ENCODE measurements around the gene DBI. TPM values are rescaled to one million over a fixed set of nuclear protein-coding genes. Genes with fewer than 3 reads are reported as not detected.
"Not testable (repeated sequence)": the region's sequence is repeated elsewhere in the genome, so short reads cannot be mapped to it uniquely, and the experiment has no call there.

DBI gene
- total RNA-seq, 2 experiments from 2014 or later, result 162 to 182 TPM

- no peaks in the 10 kb centered on the region for H3K27me3 Mint-ChIP-seq
- H3K4me1 Mint-ChIP-seq, result no peaks in the 10 kb centered on the region
- H3K9me3 Mint-ChIP-seq, result no peaks in the 10 kb centered on the region
- no peak overlapping the region for H3K27ac Mint-ChIP-seq
- H3K4me3 Mint-ChIP-seq, result no peak overlapping the region
- no peaks in the 10 kb centered on the region for H3K36me3 Mint-ChIP-seq
- no peak for DNase-seq
These were observed 17.5 kb upstream of the DBI start for GRCh38 chr2:119349289-119349688.

DNA sequence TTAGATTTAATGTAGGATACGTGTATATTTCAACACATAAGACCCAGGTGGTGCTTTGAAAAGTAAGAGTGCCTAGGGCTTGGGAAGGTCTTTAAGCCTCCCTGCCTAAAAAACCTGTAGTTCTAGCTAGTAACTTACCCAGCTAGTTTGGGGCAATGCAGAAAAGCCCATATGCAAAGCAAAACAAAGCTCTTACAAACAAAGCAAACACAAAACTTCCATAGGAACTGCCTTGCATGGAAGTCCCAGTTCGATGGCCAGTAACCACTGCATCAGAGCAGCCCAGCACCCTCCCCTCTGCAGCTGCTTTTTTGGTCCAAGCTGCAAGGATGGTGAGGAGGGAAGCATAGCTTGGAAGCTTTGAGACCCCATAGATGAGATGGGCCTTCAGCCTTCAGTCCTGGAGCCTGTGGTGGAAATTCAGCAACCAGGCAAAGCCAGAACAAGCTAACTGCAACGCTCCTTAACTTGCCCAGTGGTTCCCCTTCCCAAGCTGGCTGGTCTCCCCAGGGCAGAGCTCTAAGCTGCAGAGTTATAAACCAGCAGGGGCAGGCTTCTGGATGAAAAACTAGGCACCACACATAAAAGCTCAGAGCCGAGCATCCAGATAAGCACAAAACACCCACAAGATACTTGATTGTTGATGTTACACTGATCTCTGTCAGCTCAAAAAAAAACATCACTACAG is 16.3 kb upstream of the DBI start:
- Mint-ChIP-seq H3K27ac (no peak overlapping the region), H3K9me3 (no peaks in the 10 kb centered on the region), H3K27me3 (no peaks in the 10 kb centered on the region), H3K4me1 (peaks cover under 1% of the 10 kb centered on the region), H3K36me3 (peaks cover under 1% of the 10 kb centered on the region), H3K4me3 (no peak overlapping the region)
- DNase-seq, result no peak

GRCh38 chr2:119352357-119352756 is 14.4 kb upstream of the DBI start:
- Mint-ChIP-seq H3K4me3 (no peak overlapping the region), H3K4me1 (peaks cover 10% of the 10 kb centered on the region), H3K27me3 (no peaks in the 10 kb centered on the region), H3K36me3 (peaks cover 11% of the 10 kb centered on the region), H3K9me3 (peaks cover 2% of the 10 kb centered on the region), H3K27ac (no peak overlapping the region)
- DNase-seq, result no peak

DNA sequence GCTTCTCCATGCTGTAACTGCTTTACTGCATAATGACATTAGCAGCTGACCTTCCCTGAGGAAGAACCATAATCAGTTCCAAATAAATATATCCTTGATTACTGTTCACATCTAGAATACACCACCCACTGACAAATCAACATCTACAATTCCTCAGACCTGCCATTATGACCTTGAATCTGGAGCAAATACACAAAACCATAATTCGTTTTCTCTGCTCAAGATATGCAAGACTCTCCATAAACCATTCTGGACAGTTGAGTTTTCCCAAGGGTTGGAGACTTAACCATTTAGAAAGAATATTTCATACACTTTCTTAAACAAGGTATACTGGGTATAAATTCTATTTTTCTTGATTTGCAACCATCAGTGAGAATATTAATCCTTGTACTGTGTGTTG is 11.9 kb upstream of the DBI start:
- Mint-ChIP-seq H3K4me1 (peaks cover 13% of the 10 kb centered on the region), H3K27ac (no peak overlapping the region), H3K36me3 (peaks cover 11% of the 10 kb centered on the region), H3K9me3 (peaks cover 2% of the 10 kb centered on the region), H3K4me3 (no peak overlapping the region), H3K27me3 (no peaks in the 10 kb centered on the region)
- no peak for DNase-seq

GRCh38 chr2:119359774-119360173 is 7.0 kb upstream of the DBI start:
- DNase-seq, result no peak
- H3K36me3 Mint-ChIP-seq, result peaks cover 16% of the 10 kb centered on the region
- H3K27me3 Mint-ChIP-seq, result no peaks in the 10 kb centered on the region
- peaks cover 2% of the 10 kb centered on the region for H3K9me3 Mint-ChIP-seq
- no peak overlapping the region for H3K27ac Mint-ChIP-seq
- H3K4me3 Mint-ChIP-seq, result no peak overlapping the region
- H3K4me1 Mint-ChIP-seq, result peaks cover 21% of the 10 kb centered on the region

- Mint-ChIP-seq H3K9me3 (peaks cover 2% of the 10 kb centered on the region), H3K4me1 (peaks cover 27% of the 10 kb centered on the region), H3K27me3 (no peaks in the 10 kb centered on the region), H3K36me3 (peaks cover 22% of the 10 kb centered on the region), H3K4me3 (no peak overlapping the region), H3K27ac (no peak overlapping the region)
- DNase-seq, result no peak
These were observed 6.3 kb upstream of the DBI start for GRCh38 chr2:119360423-119360966.

GRCh38 chr2:119364798-119365197 is 2.0 kb upstream of the DBI start:
- no peak for DNase-seq
- H3K9me3 Mint-ChIP-seq, result no peaks in the 10 kb centered on the region
- peaks cover 29% of the 10 kb centered on the region for H3K4me1 Mint-ChIP-seq
- H3K27me3 Mint-ChIP-seq, result no peaks in the 10 kb centered on the region
- H3K4me3 Mint-ChIP-seq, result peak overlapping the region; percentile 100
- peaks cover 33% of the 10 kb centered on the region for H3K36me3 Mint-ChIP-seq
- H3K27ac Mint-ChIP-seq, result peak overlapping the region; percentile 100

- Mint-ChIP-seq H3K27me3 (no peaks in the 10 kb centered on the region), H3K27ac (peak overlapping the region; percentile 100), H3K9me3 (no peaks in the 10 kb centered on the region), H3K4me3 (peak overlapping the region; percentile 100), H3K4me1 (peaks cover 33% of the 10 kb centered on the region), H3K36me3 (peaks cover 38% of the 10 kb centered on the region)
- DNase-seq, result no peak
These were observed 1.3 kb upstream of the DBI start for GRCh38 chr2:119365436-119365835.

DNA sequence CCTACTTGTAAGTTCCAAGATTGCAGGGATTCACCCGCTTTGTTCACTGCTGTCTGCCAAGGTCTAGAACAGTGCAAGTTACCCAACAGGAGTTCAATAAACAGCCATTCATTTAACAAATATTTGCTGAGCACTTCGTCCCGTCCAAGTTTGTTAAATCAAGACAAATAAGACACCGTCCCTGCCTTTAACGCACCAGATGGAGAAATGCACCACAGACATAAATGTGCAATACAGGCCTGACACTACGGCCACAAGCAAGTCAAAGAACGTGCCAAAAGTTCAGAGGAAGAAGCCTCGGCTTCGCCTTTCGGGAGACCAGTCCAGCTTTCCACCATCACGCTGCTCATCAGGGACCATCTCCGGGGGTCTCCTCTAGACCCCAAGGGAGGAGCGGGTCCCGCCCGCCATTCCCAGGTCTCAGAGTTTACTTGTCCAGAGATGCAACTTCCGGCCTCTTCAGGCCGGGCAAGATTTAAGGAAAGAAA is 572 bp upstream of the DBI start:
- H3K4me3 Mint-ChIP-seq, result peak overlapping the region; percentile 100
- H3K27ac Mint-ChIP-seq, result peak overlapping the region; percentile 100
- H3K36me3 Mint-ChIP-seq, result peaks cover 46% of the 10 kb centered on the region
- no peaks in the 10 kb centered on the region for H3K27me3 Mint-ChIP-seq
- no peak for DNase-seq
- H3K4me1 Mint-ChIP-seq, result peaks cover 33% of the 10 kb centered on the region
- H3K9me3 Mint-ChIP-seq, result no peaks in the 10 kb centered on the region

DNA sequence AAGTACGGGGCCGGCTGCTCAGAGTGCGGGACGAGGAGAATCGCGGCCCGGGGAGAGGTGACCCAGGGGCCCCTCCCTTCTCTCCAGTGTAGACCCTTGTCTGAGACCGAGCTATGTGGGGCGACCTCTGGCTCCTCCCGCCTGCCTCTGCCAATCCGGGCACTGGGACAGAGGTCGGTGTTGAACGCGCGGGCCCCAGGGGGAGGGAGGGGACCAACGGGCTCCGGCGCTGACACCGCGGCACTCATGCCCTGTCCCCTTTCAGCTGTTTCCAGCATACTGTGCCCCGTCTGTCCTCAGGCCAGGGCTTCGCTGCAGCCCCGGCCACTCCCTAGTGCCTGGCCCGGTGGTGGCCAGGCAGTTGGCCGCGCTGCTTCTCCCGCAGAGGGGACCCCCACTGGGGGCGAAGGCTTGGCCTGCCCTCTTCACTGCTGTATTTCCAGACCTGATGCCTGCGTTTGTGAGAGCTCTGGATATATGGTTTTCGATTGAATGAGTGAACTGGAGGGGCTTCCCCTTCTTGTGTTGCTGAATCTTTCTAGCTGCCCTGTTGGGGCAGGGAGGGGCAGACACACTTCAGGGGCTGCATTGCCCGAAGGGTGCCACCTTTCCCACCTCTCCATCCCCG is 809 bp downstream of the DBI start:
- peaks cover 2% of the 10 kb centered on the region for H3K9me3 Mint-ChIP-seq
- H3K4me1 Mint-ChIP-seq, result peaks cover 32% of the 10 kb centered on the region
- H3K4me3 Mint-ChIP-seq, result peak overlapping the region; percentile 100
- DNase-seq, result peak; percentile 69
- no peaks in the 10 kb centered on the region for H3K27me3 Mint-ChIP-seq
- peak overlapping the region; percentile 100 for H3K27ac Mint-ChIP-seq
- H3K36me3 Mint-ChIP-seq, result peaks cover 59% of the 10 kb centered on the region

GRCh38 chr2:119369845-119370244 is 3.1 kb downstream of the DBI start:
- Mint-ChIP-seq H3K36me3 (peaks cover 73% of the 10 kb centered on the region), H3K4me3 (no peak overlapping the region), H3K27me3 (no peaks in the 10 kb centered on the region), H3K4me1 (peaks cover 24% of the 10 kb centered on the region), H3K27ac (no peak overlapping the region), H3K9me3 (peaks cover 9% of the 10 kb centered on the region)
- DNase-seq, result no peak

DNA sequence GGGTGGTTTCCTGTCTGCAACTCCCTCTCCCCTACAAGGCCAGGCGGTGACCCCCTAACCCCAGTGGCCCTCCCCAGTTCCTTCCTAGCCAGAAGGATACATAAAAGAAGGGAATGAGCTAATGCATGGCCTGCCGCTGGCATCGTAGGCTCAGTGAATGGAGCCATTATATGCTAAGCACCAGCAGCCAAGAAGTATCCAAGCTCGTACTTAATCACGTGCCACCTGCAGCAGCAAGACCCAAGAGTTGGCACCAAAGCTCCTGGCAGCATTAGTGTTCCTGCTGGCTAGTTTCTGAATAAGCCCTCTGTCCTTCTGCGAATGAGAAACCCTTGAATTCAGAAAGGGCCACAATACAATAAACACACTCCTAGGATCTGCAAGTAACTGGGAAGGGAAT is 4.3 kb downstream of the DBI start:
- Mint-ChIP-seq H3K27me3 (no peaks in the 10 kb centered on the region), H3K9me3 (peaks cover 9% of the 10 kb centered on the region), H3K4me1 (peaks cover 15% of the 10 kb centered on the region), H3K4me3 (no peak overlapping the region), H3K27ac (no peak overlapping the region), H3K36me3 (peaks cover 70% of the 10 kb centered on the region)
- no peak for DNase-seq

DNA sequence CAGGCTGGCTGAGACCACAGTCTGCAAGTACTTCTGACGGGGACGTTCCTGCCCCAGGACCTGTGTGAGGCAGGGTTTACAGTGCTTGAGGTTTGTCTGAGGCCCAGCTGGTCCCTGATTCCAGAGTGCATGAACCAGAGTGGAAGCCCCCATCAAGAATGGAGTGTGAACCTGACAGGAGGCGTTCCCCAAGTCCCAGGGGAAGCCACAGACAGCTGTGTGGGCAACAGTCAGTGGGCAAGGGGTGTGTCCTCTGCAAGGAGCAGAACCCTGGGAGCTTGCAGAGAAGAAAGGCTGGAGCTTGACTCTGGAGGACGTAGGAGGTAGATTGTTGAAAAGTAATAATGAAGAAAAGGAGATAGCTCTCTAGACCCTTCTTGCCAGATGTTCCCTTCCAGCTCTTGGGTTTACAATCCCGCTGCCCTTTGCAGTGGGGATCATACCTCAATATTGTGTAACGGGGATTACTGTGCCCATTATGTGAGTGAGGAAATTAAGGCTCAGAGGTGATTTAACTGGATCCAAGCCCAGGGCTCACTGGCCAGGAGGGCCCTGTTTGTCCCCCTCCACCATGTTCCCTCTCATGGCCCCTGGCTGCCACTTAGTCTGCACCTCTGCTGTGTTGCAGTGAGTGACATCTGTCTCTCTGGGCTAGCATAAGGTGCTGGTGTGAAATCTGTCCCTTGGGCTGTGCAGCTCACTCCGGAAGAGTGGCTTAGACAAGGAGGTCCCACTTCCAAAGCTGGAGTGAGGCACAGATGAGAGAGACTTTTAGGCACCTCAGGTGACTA is 6.2 kb downstream of the DBI start:
- peak overlapping the region; percentile 42 for H3K27ac Mint-ChIP-seq
- DNase-seq, result no peak
- H3K9me3 Mint-ChIP-seq, result peaks cover 9% of the 10 kb centered on the region
- peaks cover 13% of the 10 kb centered on the region for H3K4me1 Mint-ChIP-seq
- peaks cover 64% of the 10 kb centered on the region for H3K36me3 Mint-ChIP-seq
- H3K4me3 Mint-ChIP-seq, result no peak overlapping the region
- no peaks in the 10 kb centered on the region for H3K27me3 Mint-ChIP-seq

GRCh38 chr2:119373907-119374745 is 7.3 kb downstream of the DBI start:
- not testable (repeated sequence) for DNase-seq, H3K9me3 Mint-ChIP-seq, H3K4me1 Mint-ChIP-seq, H3K4me3 Mint-ChIP-seq, H3K27me3 Mint-ChIP-seq, H3K27ac Mint-ChIP-seq
- peaks cover 55% of the 10 kb centered on the region for H3K36me3 Mint-ChIP-seq

Data from activated naive CD8-positive, alpha-beta T cell treated with anti-CD3 and anti-CD28 coated beads for 36 hours (primary cell).